Naive thymus-derived CD8-positive, alpha-beta T cell (primary cell): ENCODE results near the gene LRCH1. TPM values are rescaled to one million over a fixed set of nuclear protein-coding genes. Genes with fewer than 3 reads are reported as not detected.
A peak's percentile ranks its signal among the peaks of the same experiment; 100 is the strongest.

Experiments
- ATAC-seq, 2 donors: fragments of 150-1000 bp; cut with Tn5 transposase in 1 of 2; sonication (Bioruptor Pico), chemical (Tn5 transposase) in 1 of 2; 1 replicate in 1 of 2; 2 replicates in 1 of 2; pipeline ENCODE4 v1.10.0; 2021; ENCODE audit warnings: mild to moderate bottlenecking in 2 of 2, moderate library complexity in 2 of 2
- POLR2A ChIA-PET: fragments of 350-600 bp; sonication (Branson Sonifier 250); formaldehyde crosslinking; loops from one replicate; lab custom pipeline; 2021; ENCODE audit warnings: antibody characterized with exemption; lab: Charles Lee
- DNase-seq, 10 donors: peaks; one replicate each; pipeline versions ENCODE4 v3.0.0 to v3.0.0-alpha.2; 2020 to 2022
- H3K27ac Mint-ChIP-seq, 10 donors: one replicate each; pipeline ENCODE4 v1.8.0; 2020 to 2022; ENCODE audit warnings: mild to moderate bottlenecking in 10 of 10, mixed read lengths in 10 of 10, moderate library complexity in 4 of 10, inconsistent platforms in 1 of 10
- H3K27me3 Mint-ChIP-seq, 5 donors: one replicate each; pipeline ENCODE4 v1.8.0; 2021 to 2022; ENCODE audit warnings: mixed read lengths in 5 of 5
- H3K36me3 Mint-ChIP-seq, 3 donors: one replicate each; pipeline ENCODE4 v1.8.0; 2020 to 2022; ENCODE audit warnings: mixed read lengths in 3 of 3, mild to moderate bottlenecking in 2 of 3, inconsistent platforms in 1 of 3
- H3K4me1 Mint-ChIP-seq, 4 donors: one replicate each; pipeline ENCODE4 v1.8.0; 2021 to 2022; ENCODE audit warnings: mixed read lengths in 4 of 4
- H3K4me3 Mint-ChIP-seq, 10 donors: one replicate each; pipeline ENCODE4 v1.8.0; 2020 to 2022; ENCODE audit warnings: mild to moderate bottlenecking in 10 of 10, mixed read lengths in 10 of 10, moderate library complexity in 6 of 10, inconsistent platforms in 1 of 10
- H3K9me3 Mint-ChIP-seq, 9 donors: one replicate each; pipeline ENCODE4 v1.8.0; 2020 to 2022; ENCODE audit warnings: mixed read lengths in 9 of 9, mild to moderate bottlenecking in 3 of 9, inconsistent platforms in 1 of 9, moderate library complexity in 1 of 9
- polyA plus RNA-seq, 3 donors: library from polyadenylated mRNA; unstranded; fragments of 300-500 nt; fragmentation: Illumina TruSeq; gene quantifications; one replicate each; pipeline ENCODE4 v1.2.3, GENCODE V29; 2021
- total RNA-seq, 8 experiments: library from RNA in 2 of 8; stranded (reverse) in 2 of 8; gene quantifications; one replicate each; pipeline ENCODE4 v1.2.3 and lab custom pipeline; 2021 to 2026

The LRCH1 gene
- total and polyA plus RNA-seq, 5 experiments from 2014 or later: 1.3 to 17.1 (median 3.8) TPM

GRCh38 chr13:46659413-46660065 lies 106.6 kb downstream of the LRCH1 start:
- Mint-ChIP-seq H3K27me3 (no peaks in the 10 kb centered on the region), H3K36me3 (peaks cover 0 to 3% (median 0%) of the 10 kb centered on the region in 3 donors), H3K4me3 (no peak overlapping the region), H3K9me3 (no peaks in the 10 kb centered on the region), H3K4me1 (peaks cover 12 to 53% (median 39%) of the 10 kb centered on the region in 4 donors), H3K27ac (no peak overlapping the region)
- ATAC-seq: no peak
- no peak for DNase-seq
- POLR2A ChIA-PET: interaction anchor here (0.6 kb wide), 1 partner anchor 9 kb away, joined by 3 read pairs; no protein-coding TSS in a partner anchor

- Mint-ChIP-seq H3K27me3 (no peaks in the 10 kb centered on the region), H3K36me3 (peaks cover 0 to 3% (median 0%) of the 10 kb centered on the region in 3 donors), H3K27ac (peak overlapping the region in 1 of 10 donors; percentile 32), H3K4me1 (peaks cover 14 to 52% (median 36%) of the 10 kb centered on the region in 4 donors), H3K4me3 (no peak overlapping the region), H3K9me3 (no peaks in the 10 kb centered on the region)
- POLR2A ChIA-PET: interaction anchor here (0.6 kb wide), 1 partner anchor 8 kb away, joined by 3 read pairs; no protein-coding TSS in a partner anchor
- no peak for ATAC-seq
- DNase-seq: no peak
Measured at GRCh38 chr13:46660416-46660815, 107.4 kb downstream of the LRCH1 start.

DNA sequence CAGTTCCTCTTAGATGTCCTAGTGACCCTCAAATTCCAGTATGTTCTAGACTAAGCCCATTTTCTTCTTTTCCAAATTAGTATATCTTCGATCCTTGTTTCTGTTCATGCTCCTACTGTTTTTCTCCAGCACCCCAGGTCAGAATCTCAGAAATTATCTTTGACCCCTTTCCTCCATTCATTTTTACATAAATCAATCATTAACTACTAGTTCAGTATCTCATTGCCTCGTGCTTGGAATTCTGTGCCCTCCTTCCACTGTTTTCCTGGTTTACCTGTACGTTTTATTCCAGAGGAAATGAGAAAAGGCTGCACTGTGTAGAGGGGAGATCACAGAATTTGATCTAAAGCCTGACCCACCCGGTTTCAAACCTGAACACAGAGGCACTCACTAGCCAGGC lies 107.9 kb downstream of the LRCH1 start:
- Mint-ChIP-seq H3K27ac (peak overlapping the region in 2 of 10 donors; percentile 32 to 58), H3K4me3 (no peak overlapping the region), H3K4me1 (peaks cover 18 to 52% (median 36%) of the 10 kb centered on the region in 4 donors), H3K9me3 (no peaks in the 10 kb centered on the region), H3K27me3 (no peaks in the 10 kb centered on the region), H3K36me3 (peaks cover 0 to 3% (median 0%) of the 10 kb centered on the region in 3 donors)
- POLR2A ChIA-PET: no interaction called here
- no peak for DNase-seq
- no peak for ATAC-seq

DNA sequence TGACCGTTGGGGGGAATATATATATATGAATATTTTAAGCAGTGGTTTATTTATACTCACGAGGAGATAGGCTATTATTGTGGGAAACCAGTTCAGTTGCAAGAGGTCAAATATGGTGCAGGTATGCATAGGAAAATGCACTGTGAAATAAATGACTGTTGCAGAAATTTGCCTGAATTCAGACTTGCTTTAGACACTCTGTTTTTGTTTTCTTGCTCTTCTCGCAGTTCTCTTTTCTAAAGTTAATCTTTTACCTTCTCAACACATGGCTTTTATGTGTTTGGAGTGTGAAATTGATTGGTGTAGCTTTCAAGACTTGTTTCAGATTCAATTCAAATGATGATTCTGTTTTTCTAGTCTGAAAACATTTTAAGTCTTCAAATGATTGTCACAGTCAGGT lies 109.7 kb downstream of the LRCH1 start:
- POLR2A ChIA-PET: no interaction called here
- Mint-ChIP-seq H3K36me3 (peaks cover 0 to 3% (median 0%) of the 10 kb centered on the region in 3 donors), H3K9me3 (no peaks in the 10 kb centered on the region), H3K4me3 (no peak overlapping the region), H3K27ac (peak overlapping the region in 3 of 10 donors; percentile 16 to 30 (median 20)), H3K27me3 (no peaks in the 10 kb centered on the region), H3K4me1 (peaks cover 22 to 57% (median 40%) of the 10 kb centered on the region in 4 donors)
- no peak for DNase-seq
- no peak for ATAC-seq

GRCh38 chr13:46663206-46664037 lies 110.5 kb downstream of the LRCH1 start:
- POLR2A ChIA-PET: no interaction called here
- DNase-seq: no peak
- no peaks in the 10 kb centered on the region for H3K9me3 Mint-ChIP-seq
- peaks cover 0 to 3% (median 0%) of the 10 kb centered on the region in 3 donors for H3K36me3 Mint-ChIP-seq
- peak overlapping the region in 3 of 10 donors; percentile 30 to 58 (median 33) for H3K27ac Mint-ChIP-seq
- H3K4me1 Mint-ChIP-seq: peaks cover 25 to 62% (median 46%) of the 10 kb centered on the region in 4 donors
- ATAC-seq: no peak
- H3K4me3 Mint-ChIP-seq: no peak overlapping the region
- H3K27me3 Mint-ChIP-seq: no peaks in the 10 kb centered on the region

DNA sequence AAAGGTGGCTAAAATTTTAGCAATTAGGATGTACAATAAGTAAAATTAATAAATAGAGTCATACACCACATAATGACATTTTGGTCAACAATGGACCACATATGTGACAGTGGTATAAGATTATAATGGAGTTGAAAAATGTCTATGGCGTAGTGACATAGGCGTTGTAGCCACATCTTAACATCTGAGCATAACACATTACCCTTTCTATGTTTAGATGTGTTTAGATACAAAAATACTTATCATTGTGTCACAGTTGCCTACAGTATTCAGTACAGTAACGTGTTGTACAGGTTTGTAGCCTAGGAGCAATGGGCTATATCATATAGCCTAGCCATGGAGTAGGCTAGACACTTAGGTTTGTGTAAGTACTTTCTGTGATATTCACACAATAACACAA lies 111.2 kb downstream of the LRCH1 start:
- POLR2A ChIA-PET: no interaction called here
- peak overlapping the region in 4 of 10 donors; percentile 9 to 93 (median 52) for H3K27ac Mint-ChIP-seq
- H3K9me3 Mint-ChIP-seq: no peaks in the 10 kb centered on the region
- H3K4me3 Mint-ChIP-seq: no peak overlapping the region
- no peaks in the 10 kb centered on the region for H3K27me3 Mint-ChIP-seq
- H3K36me3 Mint-ChIP-seq: peaks cover 0 to 3% (median 0%) of the 10 kb centered on the region in 3 donors
- no peak for ATAC-seq
- peaks cover 29 to 68% (median 53%) of the 10 kb centered on the region in 4 donors for H3K4me1 Mint-ChIP-seq
- DNase-seq: no peak

GRCh38 chr13:46665248-46665632 lies 112.3 kb downstream of the LRCH1 start:
- POLR2A ChIA-PET: interaction anchor here (1.2 kb wide), 1 partner anchor 18 kb away, joined by 3 read pairs; no protein-coding TSS in a partner anchor
- H3K9me3 Mint-ChIP-seq: no peaks in the 10 kb centered on the region
- DNase-seq: no peak
- H3K36me3 Mint-ChIP-seq: peaks cover 0 to 3% (median 0%) of the 10 kb centered on the region in 3 donors
- H3K4me3 Mint-ChIP-seq: peak overlapping the region in 5 of 10 donors; percentile 0 to 61 (median 40)
- H3K27me3 Mint-ChIP-seq: no peaks in the 10 kb centered on the region
- peaks cover 31 to 73% (median 56%) of the 10 kb centered on the region in 4 donors for H3K4me1 Mint-ChIP-seq
- ATAC-seq: no peak
- peak overlapping the region; percentile 64 to 93 (median 90) for H3K27ac Mint-ChIP-seq

GRCh38 chr13:46665633-46666482 lies 112.9 kb downstream of the LRCH1 start:
- H3K4me3 Mint-ChIP-seq: peak overlapping the region in 8 of 10 donors; percentile 0 to 78 (median 44)
- DNase-seq (no peak), ATAC-seq (peak; percentile 18 to 22)
- peaks cover 0 to 3% (median 0%) of the 10 kb centered on the region in 3 donors for H3K36me3 Mint-ChIP-seq
- peaks cover 27 to 72% (median 57%) of the 10 kb centered on the region in 4 donors for H3K4me1 Mint-ChIP-seq
- POLR2A ChIA-PET: interaction anchor here (1.2 kb wide), 1 partner anchor 19 kb away, joined by 3 read pairs; no protein-coding TSS in a partner anchor
- H3K27me3 Mint-ChIP-seq: no peaks in the 10 kb centered on the region
- peak overlapping the region; percentile 64 to 93 (median 90) for H3K27ac Mint-ChIP-seq
- H3K9me3 Mint-ChIP-seq: no peaks in the 10 kb centered on the region

DNA sequence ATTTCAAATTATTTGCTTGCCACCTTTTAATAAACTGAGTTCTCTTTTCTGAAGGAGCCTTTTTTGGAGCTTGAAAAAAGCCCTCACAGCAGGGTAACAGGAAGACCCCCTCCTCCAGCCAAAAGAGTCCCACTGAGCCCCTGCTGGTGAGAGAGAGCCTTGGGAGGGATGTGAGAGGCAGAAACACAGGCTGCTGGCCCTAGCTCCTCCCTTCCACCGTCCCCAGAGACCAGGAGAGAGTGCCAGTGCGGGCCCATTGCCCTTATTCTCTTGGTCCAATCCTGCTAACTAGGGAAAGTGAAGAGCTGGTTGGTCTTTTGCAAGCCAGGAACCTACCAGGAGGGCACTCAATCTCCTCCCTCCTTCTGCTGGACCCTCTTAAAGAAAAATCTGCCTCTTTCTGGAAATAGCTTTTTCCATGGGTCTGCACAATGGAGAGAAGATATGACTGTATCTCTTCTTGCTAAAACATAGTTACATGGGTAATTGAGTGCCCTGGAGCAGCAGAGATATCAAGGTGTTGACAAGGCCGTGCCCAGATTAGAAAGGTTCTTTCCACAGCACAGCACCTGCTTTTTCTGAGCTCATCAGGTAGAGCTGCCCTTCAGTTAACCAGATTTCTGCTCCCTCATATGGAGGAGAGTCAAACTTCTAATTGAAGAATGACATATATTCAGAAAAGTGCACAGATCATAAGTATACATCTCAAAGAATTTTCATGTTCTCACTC lies 113.9 kb downstream of the LRCH1 start:
- H3K4me3 Mint-ChIP-seq: peak overlapping the region; percentile 43 to 86 (median 78)
- POLR2A ChIA-PET: no interaction called here
- no peaks in the 10 kb centered on the region for H3K9me3 Mint-ChIP-seq
- no peaks in the 10 kb centered on the region for H3K27me3 Mint-ChIP-seq
- ATAC-seq (peak; percentile 41 to 44), DNase-seq (no peak)
- peaks cover 32 to 73% (median 61%) of the 10 kb centered on the region in 4 donors for H3K4me1 Mint-ChIP-seq
- H3K36me3 Mint-ChIP-seq: peaks cover 0 to 12% (median 9%) of the 10 kb centered on the region in 3 donors
- peak overlapping the region; percentile 78 to 93 (median 90) for H3K27ac Mint-ChIP-seq

- Mint-ChIP-seq H3K4me1 (peaks cover 30 to 66% (median 55%) of the 10 kb centered on the region in 4 donors), H3K27ac (peak overlapping the region; percentile 72 to 96 (median 86)), H3K36me3 (peaks cover 0 to 17% (median 12%) of the 10 kb centered on the region in 3 donors), H3K4me3 (peak overlapping the region; percentile 77 to 93 (median 82)), H3K27me3 (no peaks in the 10 kb centered on the region), H3K9me3 (no peaks in the 10 kb centered on the region)
- POLR2A ChIA-PET: interaction anchor here (0.5 kb wide), 1 partner anchor 8 kb away, joined by 3 read pairs; no protein-coding TSS in a partner anchor
- ATAC-seq: peak; percentile 71 to 79
- peak in 4 of 10 donors; percentile 23 to 71 (median 49) for DNase-seq
Measured at GRCh38 chr13:46667687-46668281, 114.8 kb downstream of the LRCH1 start.

- peak; percentile 34 to 42 for ATAC-seq
- peak overlapping the region; percentile 77 to 93 (median 82) for H3K4me3 Mint-ChIP-seq
- H3K36me3 Mint-ChIP-seq: peaks cover 0 to 17% (median 12%) of the 10 kb centered on the region in 3 donors
- H3K4me1 Mint-ChIP-seq: peaks cover 27 to 61% (median 51%) of the 10 kb centered on the region in 4 donors
- POLR2A ChIA-PET: interaction anchor here (0.5 kb wide), 1 partner anchor 8 kb away, joined by 3 read pairs; no protein-coding TSS in a partner anchor
- H3K27ac Mint-ChIP-seq: peak overlapping the region; percentile 72 to 96 (median 86)
- DNase-seq: no peak
- H3K27me3 Mint-ChIP-seq: no peaks in the 10 kb centered on the region
- no peaks in the 10 kb centered on the region for H3K9me3 Mint-ChIP-seq
Measured at GRCh38 chr13:46668302-46668720, 115.3 kb downstream of the LRCH1 start.
